Measurements from ENCODE around the gene DYRK1B.

DNA sequence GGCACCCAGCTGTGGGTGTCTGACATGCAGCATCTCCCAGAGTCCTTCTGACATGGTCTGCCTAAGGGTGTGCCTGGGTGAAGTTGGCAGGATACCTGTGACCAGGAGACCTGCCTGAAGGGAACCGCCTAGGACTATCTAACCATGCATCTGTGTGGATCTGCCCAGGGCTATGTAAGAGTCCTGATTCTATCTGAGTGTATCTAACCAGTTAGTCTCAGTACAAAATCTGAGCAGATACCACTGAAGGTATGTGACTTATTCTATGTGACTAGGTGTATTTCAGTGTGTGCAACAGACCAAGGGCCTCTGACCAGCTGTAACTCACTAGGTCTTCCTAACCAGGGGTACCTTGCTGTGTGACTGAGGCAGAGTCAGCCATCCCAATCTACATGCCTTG lies 40.4 kb upstream of the DYRK1B start:
- no peak for TF ChIP-seq POLR2A (IDR thresholded peaks at IDR 0.05)
- TF ChIP-seq, protein P1, sequence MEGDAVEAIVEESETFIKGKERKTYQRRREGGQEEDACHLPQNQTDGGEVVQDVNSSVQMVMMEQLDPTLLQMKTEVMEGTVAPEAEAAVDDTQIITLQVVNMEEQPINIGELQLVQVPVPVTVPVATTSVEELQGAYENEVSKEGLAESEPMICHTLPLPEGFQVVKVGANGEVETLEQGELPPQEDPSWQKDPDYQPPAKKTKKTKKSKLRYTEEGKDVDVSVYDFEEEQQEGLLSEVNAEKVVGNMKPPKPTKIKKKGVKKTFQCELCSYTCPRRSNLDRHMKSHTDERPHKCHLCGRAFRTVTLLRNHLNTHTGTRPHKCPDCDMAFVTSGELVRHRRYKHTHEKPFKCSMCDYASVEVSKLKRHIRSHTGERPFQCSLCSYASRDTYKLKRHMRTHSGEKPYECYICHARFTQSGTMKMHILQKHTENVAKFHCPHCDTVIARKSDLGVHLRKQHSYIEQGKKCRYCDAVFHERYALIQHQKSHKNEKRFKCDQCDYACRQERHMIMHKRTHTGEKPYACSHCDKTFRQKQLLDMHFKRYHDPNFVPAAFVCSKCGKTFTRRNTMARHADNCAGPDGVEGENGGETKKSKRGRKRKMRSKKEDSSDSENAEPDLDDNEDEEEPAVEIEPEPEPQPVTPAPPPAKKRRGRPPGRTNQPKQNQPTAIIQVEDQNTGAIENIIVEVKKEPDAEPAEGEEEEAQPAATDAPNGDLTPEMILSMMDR (IDR thresholded peaks at IDR 0.05), result no peak

All from Peyer's patch (tissue), 4 donors.